DOHH2 (cell line): ENCODE results near the gene SMARCAL1.

Source experiments
- CTCF ChIP-seq: fragments of 200-600 bp; sonication (generic); IDR thresholded peaks from one replicate; pipeline ENCODE4 v1.5.1; 2014; ENCODE audit warnings: antibody characterized with exemption, mild to moderate bottlenecking, low read depth, low read length; ENCODE audit not compliant: poor library complexity, severe bottlenecking
- EZH2phosphoT487 ChIP-seq: fragments of 200-600 bp; sonication (generic); IDR thresholded peaks from 2 replicates; pipeline ENCODE4 v1.6.1; 2017; ENCODE audit warnings: borderline replicate concordance, mild to moderate bottlenecking, antibody characterized with exemption, low read length, moderate library complexity, mixed read lengths

- TF ChIP-seq CTCF (no peak), EZH2phosphoT487 (no peak)
Observed at GRCh38 chr2:216369821-216370220, 42.5 kb upstream of the SMARCAL1 start.
